Measurements from ENCODE around the gene ABL1. TPM values are rescaled to one million over a fixed set of nuclear protein-coding genes. Genes with fewer than 3 reads are reported as not detected.

Gene ABL1
- polyA plus RNA-seq, 1 donor from 2014 or later = 18.5 TPM

DNA sequence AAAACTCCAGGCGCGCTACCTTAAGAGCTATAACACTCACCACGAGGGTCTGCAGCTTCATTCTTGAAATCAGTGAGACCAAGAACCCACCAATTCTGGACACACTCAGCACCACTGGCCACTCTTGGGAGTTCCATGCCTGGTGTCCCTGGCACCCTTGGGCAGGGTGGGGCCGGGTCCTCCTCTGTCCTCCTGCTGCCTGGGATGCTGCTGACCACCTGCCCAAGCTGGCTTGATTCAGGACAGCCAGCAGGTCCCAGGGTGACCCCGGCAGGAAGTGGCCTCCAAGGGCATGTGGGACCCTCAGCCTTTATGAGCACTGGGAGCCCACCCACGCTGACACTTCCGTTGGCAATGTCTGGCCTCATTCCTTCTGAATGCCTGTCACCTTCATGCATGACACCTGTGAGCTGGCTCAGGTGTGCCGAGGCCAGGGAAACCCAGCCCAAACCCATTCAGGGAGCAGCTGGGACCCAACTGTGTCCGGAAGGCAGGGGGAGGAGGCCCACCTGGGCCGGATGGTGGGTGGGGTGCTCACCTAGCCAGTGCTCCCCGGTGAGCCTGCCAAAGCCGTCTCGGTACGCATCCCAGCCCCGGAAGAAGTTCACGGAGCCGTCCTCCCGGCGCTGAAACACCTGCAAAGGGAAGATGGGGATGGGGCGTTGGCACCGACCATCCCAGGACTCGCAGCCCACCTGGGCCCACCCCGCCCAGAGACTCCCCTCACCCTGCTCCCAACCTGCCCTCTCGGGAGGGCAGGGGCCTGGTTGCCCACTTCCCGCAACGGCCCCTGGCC is 76.4 kb downstream of the ABL1 start (continued):
- TF ChIP-seq RAD21 (conservative IDR thresholded peaks at IDR 0.05) = no peak

GRCh38 chr9:130912932-130913598 is 78.0 kb downstream of the ABL1 start:
- Histone ChIP-seq H3F3A (ENCODE audit: insufficient read depth, low read length, poor library complexity, severe bottlenecking) (no peaks in the 10 kb centered on the region), H3K27me3 (ENCODE audit: insufficient read depth, low read depth, low read length) (no peaks in the 10 kb centered on the region), H3K4me3 (ENCODE audit: low read length) (no peak overlapping the region), H3K36me3 (ENCODE audit: insufficient read depth, low read length) (no peaks in the 10 kb centered on the region), H3K79me2 (replicated peaks; ENCODE audit: insufficient read depth, low read length) (no peaks in the 10 kb centered on the region), H3K9me2 (ENCODE audit: insufficient read depth, low read length) (no peaks in the 10 kb centered on the region), H4K20me1 (ENCODE audit: insufficient read depth) (no peaks in the 10 kb centered on the region), H3K4me2 (ENCODE audit: low read length) (no peak overlapping the region), H2AFZ (ENCODE audit: low read depth, low read length) (no peak overlapping the region), H3K9ac (ENCODE audit: low read length) (no peak overlapping the region), H3K27ac (ENCODE audit: low read length) (no peak overlapping the region), H3K9me3 (ENCODE audit: low read length) (no peaks in the 10 kb centered on the region)
- no peak for TF ChIP-seq MXI1 (conservative IDR thresholded peaks at IDR 0.05; ENCODE audit: poor library complexity, severe bottlenecking)
- TF ChIP-seq TAF1 (IDR thresholded peaks at IDR 0.05; ENCODE audit: low read depth) = no peak
- TF ChIP-seq SMC3 (conservative IDR thresholded peaks at IDR 0.05; ENCODE audit: poor library complexity) = no peak
- TF ChIP-seq EZH2 (IDR thresholded peaks at IDR 0.05; ENCODE audit: borderline replicate concordance, insufficient read depth, low read length, poor library complexity, severe bottlenecking) = no peak
- TF ChIP-seq RAD21 (conservative IDR thresholded peaks at IDR 0.05) = no peak
- TF ChIP-seq REST (IDR thresholded peaks at IDR 0.05; ENCODE audit: borderline replicate concordance) = no peak
- TF ChIP-seq, protein P1, sequence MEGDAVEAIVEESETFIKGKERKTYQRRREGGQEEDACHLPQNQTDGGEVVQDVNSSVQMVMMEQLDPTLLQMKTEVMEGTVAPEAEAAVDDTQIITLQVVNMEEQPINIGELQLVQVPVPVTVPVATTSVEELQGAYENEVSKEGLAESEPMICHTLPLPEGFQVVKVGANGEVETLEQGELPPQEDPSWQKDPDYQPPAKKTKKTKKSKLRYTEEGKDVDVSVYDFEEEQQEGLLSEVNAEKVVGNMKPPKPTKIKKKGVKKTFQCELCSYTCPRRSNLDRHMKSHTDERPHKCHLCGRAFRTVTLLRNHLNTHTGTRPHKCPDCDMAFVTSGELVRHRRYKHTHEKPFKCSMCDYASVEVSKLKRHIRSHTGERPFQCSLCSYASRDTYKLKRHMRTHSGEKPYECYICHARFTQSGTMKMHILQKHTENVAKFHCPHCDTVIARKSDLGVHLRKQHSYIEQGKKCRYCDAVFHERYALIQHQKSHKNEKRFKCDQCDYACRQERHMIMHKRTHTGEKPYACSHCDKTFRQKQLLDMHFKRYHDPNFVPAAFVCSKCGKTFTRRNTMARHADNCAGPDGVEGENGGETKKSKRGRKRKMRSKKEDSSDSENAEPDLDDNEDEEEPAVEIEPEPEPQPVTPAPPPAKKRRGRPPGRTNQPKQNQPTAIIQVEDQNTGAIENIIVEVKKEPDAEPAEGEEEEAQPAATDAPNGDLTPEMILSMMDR (IDR thresholded peaks at IDR 0.05; ENCODE audit: poor library complexity, severe bottlenecking) = no peak
- no peak for TF ChIP-seq EP300 (conservative IDR thresholded peaks at IDR 0.05; ENCODE audit: poor library complexity, severe bottlenecking)
- TF ChIP-seq POLR2AphosphoS5 (IDR thresholded peaks at IDR 0.05) = no peak

Data from neural cell (in vitro differentiated cells).